Hepatocyte (in vitro differentiated cells): Measurements from ENCODE around the gene EXD3. TPM values are rescaled to one million over a fixed set of nuclear protein-coding genes. Genes with fewer than 3 reads are reported as not detected.

Experiments used
- DNase-seq: peaks from one replicate; pipeline ENCODE4 v3.0.0-alpha.2; 2016; ENCODE audit warnings: low spot score
- H2AFZ ChIP-seq: fragments of 200-600 bp; sonication (generic); 2 replicates; pipeline ENCODE4 v1.6.0; 2016; ENCODE audit warnings: antibody characterized with exemption, mild to moderate bottlenecking
- H3K27ac ChIP-seq: fragments of 200-600 bp; sonication (generic); 2 replicates; pipeline ENCODE4 v1.5.1; 2016; ENCODE audit warnings: mild to moderate bottlenecking
- H3K27me3 ChIP-seq: fragments of 200-600 bp; sonication (generic); 2 replicates; pipeline ENCODE4 v1.6.1; 2016
- H3K36me3 ChIP-seq: fragments of 200-600 bp; sonication (generic); replicated peaks from 2 replicates; pipeline ENCODE4 v1.5.1; 2016; ENCODE audit warnings: low read depth; ENCODE audit not compliant: insufficient read depth
- H3K4me1 ChIP-seq: fragments of 200-600 bp; sonication (generic); 2 replicates; pipeline ENCODE4 v1.5.1; 2016; ENCODE audit warnings: mild to moderate bottlenecking, moderate library complexity; ENCODE audit not compliant: insufficient read depth
- H3K4me2 ChIP-seq: fragments of 200-600 bp; sonication (generic); 2 replicates; pipeline ENCODE4 v1.6.0; 2016
- H3K4me3 ChIP-seq: fragments of 200-600 bp; sonication (generic); 2 replicates; pipeline ENCODE4 v1.5.1; 2016; ENCODE audit warnings: mild to moderate bottlenecking
- H3K79me2 ChIP-seq: fragments of 200-600 bp; sonication (generic); 2 replicates; pipeline ENCODE4 v1.6.0; 2017; ENCODE audit warnings: mild to moderate bottlenecking
- H3K9me2 ChIP-seq: fragments of 200-600 bp; sonication (generic); replicated peaks from 2 replicates; pipeline ENCODE4 v1.6.0; 2017; ENCODE audit warnings: mild to moderate bottlenecking; ENCODE audit not compliant: insufficient read depth
- H3K9me3 ChIP-seq: fragments of 200-600 bp; sonication (generic); 2 replicates; pipeline ENCODE4 v1.5.1; 2016; ENCODE audit warnings: low read depth, mild to moderate bottlenecking
- H4K20me1 ChIP-seq: fragments of 200-600 bp; sonication (generic); 2 replicates; pipeline ENCODE4 v1.6.0; 2016; ENCODE audit warnings: mild to moderate bottlenecking; ENCODE audit not compliant: insufficient read depth, poor library complexity, severe bottlenecking
- EZH2 ChIP-seq: fragments of 200-600 bp; sonication (generic); IDR thresholded peaks from 2 replicates; pipeline ENCODE4 v1.6.1; 2016; ENCODE audit warnings: antibody characterized with exemption, mild to moderate bottlenecking, borderline replicate concordance
- EZH2phosphoT487 ChIP-seq: fragments of 200-600 bp; sonication (generic); IDR thresholded peaks from one replicate; pipeline ENCODE4 v1.6.1; 2018; ENCODE audit warnings: antibody characterized with exemption, mild to moderate bottlenecking, low read depth, moderate library complexity; ENCODE audit not compliant: unreplicated experiment, severe bottlenecking
- WGBS: methylation state at CpG from one replicate; pipeline ENCODE4 v1.1.6; 2016; ENCODE audit warnings: low lambda C conversion rate; ENCODE audit errors: missing lambda C conversion rate; 5-methylcytosine and 5-hydroxymethylcytosine counted together
- polyA plus RNA-seq: library from polyadenylated mRNA; unstranded; fragments of >200 nt; fragmentation: Nextera tagmentation; extraction: Ambion mirVana; gene quantifications from 2 replicates; pipeline ENCODE4 v1.2.1, GENCODE V29; 2016
- total RNA-seq: library from RNA; depleted of rRNA; stranded (reverse); fragments of >200 nt; gene quantifications from 2 replicates; pipeline ENCODE4 v1.2.3, GENCODE V29; 2014
- TF ChIP-seq, protein P1 (sequence below): fragments of 200-600 bp; sonication (generic); IDR thresholded peaks from 2 replicates; pipeline ENCODE4 v1.5.1; 2016; ENCODE audit warnings: antibody characterized with exemption, mild to moderate bottlenecking; ENCODE audit not compliant: poor library complexity

Gene EXD3
- total and polyA plus RNA-seq, 2 experiments from 2014 or later: 11.8 to 21.6 TPM

DNA sequence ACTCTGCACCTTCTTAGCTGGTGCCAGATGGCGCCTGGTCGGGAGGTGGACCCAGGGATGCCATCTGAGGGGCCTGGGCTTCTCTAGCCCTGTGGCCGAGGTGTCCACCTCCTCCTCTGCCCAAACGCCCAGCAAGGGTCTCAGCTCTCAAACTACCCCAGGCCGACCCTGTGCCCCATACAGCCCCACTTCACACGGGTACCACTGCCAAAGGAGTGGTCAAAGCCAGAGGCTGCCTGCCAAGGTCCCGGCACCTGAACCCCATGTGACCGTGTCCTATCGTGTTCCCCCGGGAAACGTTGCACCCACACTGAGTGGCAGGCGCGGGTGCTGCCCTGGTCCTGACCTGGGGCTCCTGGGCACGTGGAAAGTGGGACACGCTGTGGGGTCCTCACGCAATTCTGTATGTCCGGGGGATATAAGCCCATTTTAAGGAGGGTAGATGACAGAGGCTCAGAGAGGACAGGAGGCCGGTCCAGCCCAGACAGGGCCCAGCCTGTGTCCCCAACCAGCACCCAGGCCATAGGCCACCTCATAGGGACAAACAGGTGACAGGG, 16.3 kb upstream of the EXD3 start:
- H3K4me3 ChIP-seq: no peak overlapping the region

DNA sequence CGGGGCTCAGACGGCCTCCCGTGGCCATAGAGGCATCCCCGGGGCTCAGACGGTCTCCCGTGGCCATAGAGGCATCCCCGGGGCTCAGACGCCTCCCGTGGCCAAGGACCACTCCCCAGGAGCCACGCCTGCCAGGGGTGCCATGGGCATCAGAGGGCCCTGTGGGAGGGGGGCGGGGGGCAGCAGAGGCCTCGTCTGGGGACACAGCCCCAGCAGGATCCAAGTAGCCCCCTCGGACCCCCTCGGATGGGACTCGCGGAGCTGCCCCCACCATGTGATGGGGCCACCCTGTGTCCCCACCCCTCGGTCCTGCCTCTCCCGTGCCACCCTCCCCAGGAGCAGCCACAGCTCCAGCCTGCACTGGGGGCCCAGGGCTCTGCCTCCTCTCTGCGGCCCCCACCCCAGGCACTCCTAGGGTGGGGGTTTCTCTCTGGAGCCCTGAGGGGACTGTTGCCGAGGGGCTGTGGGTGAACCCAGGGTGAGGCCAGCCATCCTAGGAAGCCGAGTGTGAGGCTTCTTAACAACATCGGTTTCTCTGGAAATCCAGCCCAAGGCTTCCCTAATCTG, 15.7 kb upstream of the EXD3 start:
- peaks cover 5% of the 10 kb centered on the region for H3K4me1 ChIP-seq
- H3K27ac ChIP-seq: no peak overlapping the region
- WGBS: 96% methylated on average over 14 of the region's 22 CpGs
- H3K9me3 ChIP-seq: no peaks in the 10 kb centered on the region
- TF ChIP-seq EZH2phosphoT487: no peak
- no peak for TF ChIP-seq EZH2
- TF ChIP-seq, protein P1, sequence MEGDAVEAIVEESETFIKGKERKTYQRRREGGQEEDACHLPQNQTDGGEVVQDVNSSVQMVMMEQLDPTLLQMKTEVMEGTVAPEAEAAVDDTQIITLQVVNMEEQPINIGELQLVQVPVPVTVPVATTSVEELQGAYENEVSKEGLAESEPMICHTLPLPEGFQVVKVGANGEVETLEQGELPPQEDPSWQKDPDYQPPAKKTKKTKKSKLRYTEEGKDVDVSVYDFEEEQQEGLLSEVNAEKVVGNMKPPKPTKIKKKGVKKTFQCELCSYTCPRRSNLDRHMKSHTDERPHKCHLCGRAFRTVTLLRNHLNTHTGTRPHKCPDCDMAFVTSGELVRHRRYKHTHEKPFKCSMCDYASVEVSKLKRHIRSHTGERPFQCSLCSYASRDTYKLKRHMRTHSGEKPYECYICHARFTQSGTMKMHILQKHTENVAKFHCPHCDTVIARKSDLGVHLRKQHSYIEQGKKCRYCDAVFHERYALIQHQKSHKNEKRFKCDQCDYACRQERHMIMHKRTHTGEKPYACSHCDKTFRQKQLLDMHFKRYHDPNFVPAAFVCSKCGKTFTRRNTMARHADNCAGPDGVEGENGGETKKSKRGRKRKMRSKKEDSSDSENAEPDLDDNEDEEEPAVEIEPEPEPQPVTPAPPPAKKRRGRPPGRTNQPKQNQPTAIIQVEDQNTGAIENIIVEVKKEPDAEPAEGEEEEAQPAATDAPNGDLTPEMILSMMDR: no peak
- no peak overlapping the region for H3K4me2 ChIP-seq
- no peak overlapping the region for H2AFZ ChIP-seq
- DNase-seq: no peak
- no peaks in the 10 kb centered on the region for H4K20me1 ChIP-seq
- H3K27me3 ChIP-seq: no peaks in the 10 kb centered on the region
- H3K79me2 ChIP-seq: no peaks in the 10 kb centered on the region
- H3K4me3 ChIP-seq: no peak overlapping the region
- no peaks in the 10 kb centered on the region for H3K36me3 ChIP-seq
- no peaks in the 10 kb centered on the region for H3K9me2 ChIP-seq

More for the DNA sequence above, 16.3 kb upstream of the EXD3 start:
- Histone ChIP-seq H3K27ac (no peak overlapping the region), H3K4me2 (no peak overlapping the region), H3K9me2 (no peaks in the 10 kb centered on the region), H3K4me1 (peaks cover 5% of the 10 kb centered on the region), H3K36me3 (no peaks in the 10 kb centered on the region), H3K27me3 (no peaks in the 10 kb centered on the region), H4K20me1 (no peaks in the 10 kb centered on the region), H3K9me3 (no peaks in the 10 kb centered on the region), H3K79me2 (no peaks in the 10 kb centered on the region), H2AFZ (no peak overlapping the region)
- TF ChIP-seq, protein P1: no peak
- no peak for TF ChIP-seq EZH2
- no peak for TF ChIP-seq EZH2phosphoT487
- DNase-seq: no peak
- 89% methylated on average over 18 of the region's 18 CpGs for WGBS

DNA sequence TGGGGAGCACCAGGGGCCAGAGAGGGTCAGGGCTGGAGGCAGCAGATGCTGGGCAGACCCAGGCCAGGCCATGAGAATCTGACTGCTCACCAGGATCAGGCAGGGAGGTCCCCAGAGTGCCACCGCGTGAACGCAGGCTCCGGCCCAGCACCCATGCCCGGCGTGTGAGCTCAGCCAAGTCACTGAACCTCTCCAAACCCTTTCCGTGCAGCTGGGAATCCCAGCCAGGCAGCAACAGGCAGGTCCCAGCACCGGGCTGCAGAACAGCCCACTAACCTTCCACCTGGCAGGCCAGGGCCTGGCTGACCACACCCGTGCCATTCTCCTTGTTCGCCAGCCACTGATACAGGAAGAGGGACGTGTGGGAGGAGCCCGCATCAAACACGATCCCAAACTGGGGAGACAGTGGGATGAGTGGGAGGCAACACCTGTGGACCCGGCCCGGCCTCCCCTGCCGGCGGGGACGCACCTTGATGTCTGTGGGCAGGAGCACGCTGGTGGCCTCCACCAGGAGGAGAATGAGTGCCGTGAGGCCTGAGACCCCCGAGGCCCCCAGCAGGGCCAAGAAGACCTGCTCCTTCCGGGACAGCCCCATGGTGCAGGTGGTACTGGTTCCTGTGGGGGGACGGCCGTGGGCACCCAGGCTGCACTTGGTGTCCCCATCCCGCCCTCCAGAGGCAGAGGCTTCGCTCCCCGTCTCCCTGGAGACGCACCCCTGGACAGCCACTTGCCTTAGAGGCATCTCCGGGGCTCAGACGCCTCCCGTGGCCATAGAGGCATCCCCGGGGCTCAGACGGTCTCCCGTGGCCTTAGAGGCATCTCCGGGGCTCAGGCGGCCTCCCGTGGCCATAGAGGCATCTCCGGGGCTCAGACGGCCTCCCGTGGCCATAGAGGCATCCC, 15.0 kb upstream of the EXD3 start:
- Histone ChIP-seq H3K36me3 (no peaks in the 10 kb centered on the region), H4K20me1 (no peaks in the 10 kb centered on the region), H3K79me2 (no peaks in the 10 kb centered on the region), H3K4me2 (no peak overlapping the region), H2AFZ (no peak overlapping the region), H3K9me3 (no peaks in the 10 kb centered on the region), H3K27me3 (no peaks in the 10 kb centered on the region), H3K4me3 (no peak overlapping the region), H3K9me2 (no peaks in the 10 kb centered on the region), H3K27ac (no peak overlapping the region), H3K4me1 (peaks cover 5% of the 10 kb centered on the region)
- 91% methylated on average over 34 of the region's 40 CpGs for WGBS
- DNase-seq: no peak
- TF ChIP-seq, protein P1: no peak
- TF ChIP-seq EZH2phosphoT487 (no peak), EZH2 (no peak)
